ENCODE results near the gene RUNX1.

RUNX1 gene

DNA sequence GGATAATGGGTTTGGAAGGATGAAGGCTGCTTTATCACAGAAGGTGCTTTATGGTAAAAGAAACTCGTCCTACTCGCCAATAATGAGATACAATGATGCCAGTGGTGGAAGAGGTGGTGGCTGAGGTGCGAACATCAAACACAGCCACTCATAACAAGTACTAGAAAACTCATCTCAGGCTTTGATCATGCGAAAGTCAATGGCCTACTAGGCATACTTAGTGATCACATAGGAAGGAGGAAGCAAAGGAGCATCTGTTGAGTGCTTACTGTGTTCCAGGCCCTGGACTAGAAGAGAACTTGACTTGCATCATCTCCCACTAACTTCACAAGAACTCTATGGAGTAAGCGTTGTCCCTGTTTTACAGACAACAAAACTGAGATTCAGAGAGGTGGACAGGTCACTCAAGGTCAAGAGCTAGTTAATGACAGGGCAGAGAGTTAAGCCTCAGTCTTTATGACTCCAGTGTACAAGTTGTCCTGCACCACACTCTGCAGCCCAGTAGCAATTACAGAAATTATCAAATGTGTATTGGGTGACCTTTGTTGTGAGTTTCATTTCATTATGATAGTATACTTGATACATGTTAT, 33.6 kb downstream of the RUNX1 start:
- peaks cover 74% of the 10 kb centered on the region for H4K20me1 ChIP-seq (ENCODE audit: insufficient read depth, low read length)
- peaks cover 6% of the 10 kb centered on the region for H3K36me3 ChIP-seq (replicated peaks; ENCODE audit: low read depth, low read length)
- no peaks in the 10 kb centered on the region for H3K27me3 ChIP-seq (ENCODE audit: low read depth, low read length)
- peaks cover 20% of the 10 kb centered on the region for H3K79me2 ChIP-seq (ENCODE audit: low read length)
- H3K27ac ChIP-seq (ENCODE audit: low read length), result no peak overlapping the region
- peaks cover 30% of the 10 kb centered on the region for H3K4me1 ChIP-seq (ENCODE audit: low read length)
- H2AFZ ChIP-seq (ENCODE audit: low read depth, low read length), result no peak overlapping the region
- no peak overlapping the region for H3K4me3 ChIP-seq (ENCODE audit: low read length)
- no peaks in the 10 kb centered on the region for H3K9me3 ChIP-seq (ENCODE audit: insufficient read depth, low read length)
- H3K4me2 ChIP-seq (ENCODE audit: low read length), result no peak overlapping the region
- TF ChIP-seq EZH2phosphoT487 (IDR thresholded peaks at IDR 0.05; ENCODE audit: low read depth), result no peak
- no peak for TF ChIP-seq CTCF (IDR thresholded peaks at IDR 0.05; ENCODE audit: low read depth, low read length)
- H3K9ac ChIP-seq (ENCODE audit: low read length), result no peak overlapping the region

- H3K27ac ChIP-seq (ENCODE audit: low read length), result no peak overlapping the region
- H3K79me2 ChIP-seq (ENCODE audit: low read length), result peaks cover 15% of the 10 kb centered on the region
- peaks cover 65% of the 10 kb centered on the region for H4K20me1 ChIP-seq (ENCODE audit: insufficient read depth, low read length)
- TF ChIP-seq EZH2phosphoT487 (IDR thresholded peaks at IDR 0.05; ENCODE audit: low read depth) (no peak), CTCF (IDR thresholded peaks at IDR 0.05; ENCODE audit: low read depth, low read length) (no peak)
- H3K4me1 ChIP-seq (ENCODE audit: low read length), result peaks cover 20% of the 10 kb centered on the region
- peaks cover 4% of the 10 kb centered on the region for H3K36me3 ChIP-seq (replicated peaks; ENCODE audit: low read depth, low read length)
- no peak overlapping the region for H3K9ac ChIP-seq (ENCODE audit: low read length)
- H3K4me3 ChIP-seq (ENCODE audit: low read length), result no peak overlapping the region
- H3K4me2 ChIP-seq (ENCODE audit: low read length), result no peak overlapping the region
- no peaks in the 10 kb centered on the region for H3K9me3 ChIP-seq (ENCODE audit: insufficient read depth, low read length)
- H3K27me3 ChIP-seq (ENCODE audit: low read depth, low read length), result no peaks in the 10 kb centered on the region
- no peak overlapping the region for H2AFZ ChIP-seq (ENCODE audit: low read depth, low read length)
These were observed 34.6 kb downstream of the RUNX1 start for GRCh38 chr21:35014302-35015041.

- Histone ChIP-seq H2AFZ (ENCODE audit: low read depth, low read length) (no peak overlapping the region), H3K4me1 (ENCODE audit: low read length) (peaks cover 16% of the 10 kb centered on the region), H3K27ac (ENCODE audit: low read length) (no peak overlapping the region), H3K27me3 (ENCODE audit: low read depth, low read length) (no peaks in the 10 kb centered on the region), H4K20me1 (ENCODE audit: insufficient read depth, low read length) (peaks cover 70% of the 10 kb centered on the region), H3K36me3 (replicated peaks; ENCODE audit: low read depth, low read length) (no peaks in the 10 kb centered on the region), H3K9ac (ENCODE audit: low read length) (no peak overlapping the region), H3K4me2 (ENCODE audit: low read length) (peak overlapping the region; percentile 45), H3K79me2 (ENCODE audit: low read length) (peaks cover 15% of the 10 kb centered on the region), H3K9me3 (ENCODE audit: insufficient read depth, low read length) (no peaks in the 10 kb centered on the region), H3K4me3 (ENCODE audit: low read length) (peak overlapping the region; percentile 13; the same call in 1 of the 2 replicates)
- TF ChIP-seq EZH2phosphoT487 (IDR thresholded peaks at IDR 0.05; ENCODE audit: low read depth) (no peak), CTCF (IDR thresholded peaks at IDR 0.05; ENCODE audit: low read depth, low read length) (no peak)
These were observed 37.4 kb downstream of the RUNX1 start for GRCh38 chr21:35011681-35012080.

DNA sequence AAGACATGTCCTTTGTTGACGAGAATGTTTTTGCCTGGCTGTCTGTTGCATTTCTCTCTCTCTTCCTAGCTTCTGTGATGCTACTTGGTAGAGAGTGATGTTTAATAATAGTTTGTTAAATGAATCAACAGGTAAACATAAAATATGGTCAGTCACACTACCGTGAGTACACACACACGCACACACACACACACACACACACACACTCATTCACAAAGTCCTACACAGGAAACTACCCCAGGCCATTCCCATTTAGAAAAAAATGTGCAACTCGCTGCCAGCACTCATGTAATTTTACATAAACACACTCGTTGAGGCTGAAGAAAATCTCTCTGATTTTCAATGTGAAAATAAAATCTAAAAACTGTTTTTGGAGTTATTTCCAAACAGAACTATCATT, 38.7 kb downstream of the RUNX1 start:
- Histone ChIP-seq H3K4me1 (ENCODE audit: low read length) (peaks cover 16% of the 10 kb centered on the region), H3K27me3 (ENCODE audit: low read depth, low read length) (no peaks in the 10 kb centered on the region), H3K4me2 (ENCODE audit: low read length) (no peak overlapping the region), H3K4me3 (ENCODE audit: low read length) (no peak overlapping the region), H3K36me3 (replicated peaks; ENCODE audit: low read depth, low read length) (peaks cover 2% of the 10 kb centered on the region), H3K79me2 (ENCODE audit: low read length) (peaks cover 15% of the 10 kb centered on the region), H3K9me3 (ENCODE audit: insufficient read depth, low read length) (no peaks in the 10 kb centered on the region), H3K9ac (ENCODE audit: low read length) (no peak overlapping the region), H4K20me1 (ENCODE audit: insufficient read depth, low read length) (peaks cover 70% of the 10 kb centered on the region), H3K27ac (ENCODE audit: low read length) (no peak overlapping the region), H2AFZ (ENCODE audit: low read depth, low read length) (no peak overlapping the region)
- no peak for TF ChIP-seq EZH2phosphoT487 (IDR thresholded peaks at IDR 0.05; ENCODE audit: low read depth)
- TF ChIP-seq CTCF (IDR thresholded peaks at IDR 0.05; ENCODE audit: low read depth, low read length), result no peak
